Epithelial cell of esophagus (primary cell): ENCODE data around the gene TRAPPC8.
"Not testable (repeated sequence)": the region's sequence is repeated elsewhere in the genome, so short reads cannot be mapped to it uniquely, and the experiment has no call there.

Experiments used
- DNase-seq: peaks from one replicate; pipeline ENCODE4 v3.0.0; 2010; ENCODE audit warnings: low read depth
- H3K4me3 ChIP-seq: 2 replicates; pipeline ENCODE4 v1.5.1; 2011; ENCODE audit warnings: mild to moderate bottlenecking, low read length, control low read depth
- CTCF ChIP-seq: IDR thresholded peaks from 2 replicates; pipeline ENCODE4 v1.5.1; 2011; ENCODE audit warnings: low read depth, mild to moderate bottlenecking, low read length, control low read depth, inconsistent platforms; ENCODE audit not compliant: insufficient read depth; ENCODE audit errors: missing control alignments

Gene TRAPPC8

DNA sequence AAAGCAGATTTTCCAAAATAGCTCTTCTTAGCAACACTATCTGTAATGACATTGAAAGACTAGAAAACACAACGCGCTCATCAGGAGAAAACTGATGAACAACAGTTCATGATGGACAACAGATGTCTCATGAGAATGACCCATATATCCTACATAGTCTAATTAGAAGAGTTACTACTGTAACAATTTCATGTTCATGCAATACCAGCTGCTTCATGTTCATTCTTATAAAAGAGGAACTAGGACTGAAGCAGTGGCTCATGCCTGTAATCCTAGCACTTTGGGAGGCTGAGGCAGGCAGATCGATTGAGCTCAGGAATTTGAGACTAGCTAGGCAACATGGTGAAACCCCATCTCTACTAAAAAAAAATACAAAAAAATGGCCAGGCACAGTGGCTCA, 22.7 kb downstream of the TRAPPC8 start:
- no peak overlapping the region for H3K4me3 ChIP-seq
- no peak for TF ChIP-seq CTCF
- DNase-seq: no peak

DNA sequence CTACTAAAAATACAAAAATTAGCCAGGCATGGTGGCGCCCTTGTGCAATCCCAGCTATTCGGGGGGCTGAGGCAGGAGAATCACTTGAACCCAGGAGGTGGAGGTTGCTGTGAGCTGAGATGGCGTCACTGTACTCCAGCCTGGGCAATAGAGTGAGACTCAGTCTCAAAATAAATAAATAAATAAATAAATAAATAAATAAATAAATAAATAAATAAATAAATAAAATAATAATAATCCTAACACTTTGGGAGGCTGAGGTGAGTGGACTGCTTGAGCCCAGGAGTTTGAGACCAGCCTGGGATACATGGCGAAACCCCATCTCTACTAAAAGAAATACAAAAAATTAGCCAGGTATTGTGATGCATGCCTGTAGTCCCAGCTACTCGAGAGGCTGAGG, 23.6 kb downstream of the TRAPPC8 start:
- not testable (repeated sequence) for H3K4me3 ChIP-seq, DNase-seq

DNA sequence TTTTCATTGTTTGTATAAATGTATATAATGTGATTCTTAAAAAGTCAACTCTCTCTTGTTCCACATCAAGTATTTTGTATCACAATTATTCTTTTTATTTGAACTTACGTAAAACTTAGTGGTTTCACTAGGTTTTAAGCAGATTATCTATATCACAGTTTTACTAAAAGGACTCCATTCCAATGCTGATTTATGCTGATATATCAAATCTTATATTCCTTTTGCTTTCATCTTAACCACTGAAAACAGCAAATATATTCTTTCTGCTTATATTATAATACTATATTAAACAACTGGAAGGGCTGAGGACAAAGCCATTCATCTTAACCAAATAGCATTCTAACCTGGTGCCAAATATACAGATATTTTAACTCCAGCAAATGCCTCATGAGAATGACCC, 24.2 kb downstream of the TRAPPC8 start:
- no peak for DNase-seq
- H3K4me3 ChIP-seq: no peak overlapping the region
- no peak for TF ChIP-seq CTCF

- DNase-seq: no peak
- H3K4me3 ChIP-seq: no peak overlapping the region
Measured at GRCh38 chr18:31901063-31901462, 41.9 kb downstream of the TRAPPC8 start.

GRCh38 chr18:31899771-31900170, 43.2 kb downstream of the TRAPPC8 start:
- peak; percentile 21 for DNase-seq
- not testable (repeated sequence) for H3K4me3 ChIP-seq

More at GRCh38 chr18:31901063-31901462, 41.9 kb downstream of the TRAPPC8 start:
- TF ChIP-seq CTCF: no peak

GRCh38 chr18:31892936-31893335, 50.0 kb downstream of the TRAPPC8 start:
- DNase-seq: no peak
- no peak overlapping the region for H3K4me3 ChIP-seq
- no peak for TF ChIP-seq CTCF

DNA sequence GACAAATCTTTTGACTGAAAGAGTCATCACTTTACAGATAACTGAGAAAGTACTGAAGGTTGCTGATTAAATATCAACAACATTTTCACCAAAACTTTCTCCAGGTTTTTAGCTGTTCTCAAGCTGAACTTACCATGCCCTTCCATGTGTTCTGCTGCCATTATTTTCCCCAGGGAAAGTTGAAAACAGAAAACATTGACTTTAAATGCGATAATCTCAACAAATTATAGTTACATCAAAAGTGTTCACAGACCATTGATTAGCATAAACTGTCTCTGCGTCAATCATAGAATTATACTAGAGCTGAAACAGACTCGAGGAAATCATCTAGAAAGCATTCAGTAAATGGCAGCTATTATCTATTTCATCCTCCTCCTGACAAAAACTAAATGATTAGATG, 51.4 kb downstream of the TRAPPC8 start:
- no peak for TF ChIP-seq CTCF
- no peak for DNase-seq
- H3K4me3 ChIP-seq: no peak overlapping the region

GRCh38 chr18:31884020-31884419, 58.9 kb downstream of the TRAPPC8 start:
- no peak for DNase-seq
- H3K4me3 ChIP-seq: no peak overlapping the region
- TF ChIP-seq CTCF: no peak
